Type B pancreatic cell (in vitro differentiated cells): ENCODE data around the gene ADGRL3. TPM values are rescaled to one million over a fixed set of nuclear protein-coding genes. Genes with fewer than 3 reads are reported as not detected.

Source experiments
- DNase-seq: peaks from one replicate; pipeline ENCODE4 v3.0.0; 2021; ENCODE audit warnings: mixed read lengths; ENCODE audit not compliant: unreplicated experiment; ENCODE audit errors: extremely low spot score
- H3K27ac Mint-ChIP-seq: 2 replicates; pipeline ENCODE4 v1.8.0; 2021; ENCODE audit warnings: mild to moderate bottlenecking, mixed read lengths
- H3K27me3 Mint-ChIP-seq: 2 replicates; pipeline ENCODE4 v1.8.0; 2021; ENCODE audit warnings: mixed read lengths
- H3K36me3 Mint-ChIP-seq: 2 replicates; pipeline ENCODE4 v1.8.0; 2021; ENCODE audit warnings: mixed read lengths
- H3K4me1 Mint-ChIP-seq: one replicate; pipeline ENCODE4 v1.8.0; 2021; ENCODE audit warnings: mixed read lengths; ENCODE audit not compliant: unreplicated experiment
- H3K4me3 Mint-ChIP-seq: 2 replicates; pipeline ENCODE4 v1.8.0; 2021; ENCODE audit warnings: mild to moderate bottlenecking, mixed read lengths
- H3K9me3 Mint-ChIP-seq: 2 replicates; pipeline ENCODE4 v1.8.0; 2021; ENCODE audit warnings: mixed read lengths
- total RNA-seq: library from RNA; stranded (reverse); gene quantifications from 2 replicates; pipeline ENCODE4 v1.2.1, GENCODE V29; 2021; ENCODE audit warnings: low replicate concordance
- TF ChIP-seq, protein P1 (sequence below): fragments of 200-600 bp; sonication (generic); conservative IDR thresholded peaks from 2 replicates; pipeline ENCODE4 v1.5.0; 2021; ENCODE audit warnings: antibody characterized with exemption, mild to moderate bottlenecking

Gene ADGRL3
- total RNA-seq, 1 donor from 2014 or later: 53.5 TPM

- TF ChIP-seq, protein P1, sequence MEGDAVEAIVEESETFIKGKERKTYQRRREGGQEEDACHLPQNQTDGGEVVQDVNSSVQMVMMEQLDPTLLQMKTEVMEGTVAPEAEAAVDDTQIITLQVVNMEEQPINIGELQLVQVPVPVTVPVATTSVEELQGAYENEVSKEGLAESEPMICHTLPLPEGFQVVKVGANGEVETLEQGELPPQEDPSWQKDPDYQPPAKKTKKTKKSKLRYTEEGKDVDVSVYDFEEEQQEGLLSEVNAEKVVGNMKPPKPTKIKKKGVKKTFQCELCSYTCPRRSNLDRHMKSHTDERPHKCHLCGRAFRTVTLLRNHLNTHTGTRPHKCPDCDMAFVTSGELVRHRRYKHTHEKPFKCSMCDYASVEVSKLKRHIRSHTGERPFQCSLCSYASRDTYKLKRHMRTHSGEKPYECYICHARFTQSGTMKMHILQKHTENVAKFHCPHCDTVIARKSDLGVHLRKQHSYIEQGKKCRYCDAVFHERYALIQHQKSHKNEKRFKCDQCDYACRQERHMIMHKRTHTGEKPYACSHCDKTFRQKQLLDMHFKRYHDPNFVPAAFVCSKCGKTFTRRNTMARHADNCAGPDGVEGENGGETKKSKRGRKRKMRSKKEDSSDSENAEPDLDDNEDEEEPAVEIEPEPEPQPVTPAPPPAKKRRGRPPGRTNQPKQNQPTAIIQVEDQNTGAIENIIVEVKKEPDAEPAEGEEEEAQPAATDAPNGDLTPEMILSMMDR: no peak
- Mint-ChIP-seq H3K27ac (no peak overlapping the region), H3K36me3 (peaks cover 8% of the 10 kb centered on the region), H3K9me3 (no peaks in the 10 kb centered on the region), H3K4me1 (peaks cover 11% of the 10 kb centered on the region), H3K27me3 (peaks cover 33% of the 10 kb centered on the region), H3K4me3 (no peak overlapping the region)
- no peak for DNase-seq
Observed at GRCh38 chr4:61996943-61997342, 796.8 kb downstream of the ADGRL3 start.

- Mint-ChIP-seq H3K27ac (no peak overlapping the region), H3K4me3 (no peak overlapping the region), H3K4me1 (peaks cover 13% of the 10 kb centered on the region), H3K9me3 (no peaks in the 10 kb centered on the region), H3K27me3 (peaks cover 31% of the 10 kb centered on the region), H3K36me3 (peaks cover 8% of the 10 kb centered on the region)
- DNase-seq: no peak
- TF ChIP-seq, protein P1: no peak
Observed at GRCh38 chr4:61997831-61998230, 797.7 kb downstream of the ADGRL3 start.

- Mint-ChIP-seq H3K4me1 (peaks cover 13% of the 10 kb centered on the region), H3K27me3 (peaks cover 18% of the 10 kb centered on the region), H3K4me3 (no peak overlapping the region), H3K9me3 (no peaks in the 10 kb centered on the region), H3K27ac (no peak overlapping the region), H3K36me3 (peaks cover 7% of the 10 kb centered on the region)
- DNase-seq: no peak
- TF ChIP-seq, protein P1: no peak
Observed at GRCh38 chr4:62003695-62004094, 803.6 kb downstream of the ADGRL3 start.

DNA sequence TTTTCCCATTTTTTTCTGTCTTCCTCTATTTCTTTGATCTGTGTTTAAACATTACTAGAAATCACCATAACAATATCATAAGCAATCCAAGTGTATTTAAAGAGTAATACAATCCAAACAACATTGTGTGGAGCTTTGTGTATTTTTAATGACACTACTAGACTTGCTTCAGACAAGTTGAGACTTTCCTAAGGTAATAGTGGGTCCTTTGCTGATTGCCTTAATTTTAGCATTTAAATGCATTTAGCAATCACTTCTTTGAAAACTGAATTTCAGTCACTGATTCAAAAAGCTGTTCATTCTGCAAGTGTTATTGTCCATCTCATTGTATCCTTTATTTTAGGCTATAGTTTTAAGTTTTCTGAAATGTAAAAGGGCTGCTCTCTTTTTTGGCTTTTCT lies 804.8 kb downstream of the ADGRL3 start:
- no peak for DNase-seq
- H3K27me3 Mint-ChIP-seq: peaks cover 16% of the 10 kb centered on the region
- no peak overlapping the region for H3K27ac Mint-ChIP-seq
- H3K4me3 Mint-ChIP-seq: no peak overlapping the region
- H3K4me1 Mint-ChIP-seq: peaks cover 13% of the 10 kb centered on the region
- H3K36me3 Mint-ChIP-seq: peaks cover 7% of the 10 kb centered on the region
- TF ChIP-seq, protein P1: no peak
- H3K9me3 Mint-ChIP-seq: no peaks in the 10 kb centered on the region

DNA sequence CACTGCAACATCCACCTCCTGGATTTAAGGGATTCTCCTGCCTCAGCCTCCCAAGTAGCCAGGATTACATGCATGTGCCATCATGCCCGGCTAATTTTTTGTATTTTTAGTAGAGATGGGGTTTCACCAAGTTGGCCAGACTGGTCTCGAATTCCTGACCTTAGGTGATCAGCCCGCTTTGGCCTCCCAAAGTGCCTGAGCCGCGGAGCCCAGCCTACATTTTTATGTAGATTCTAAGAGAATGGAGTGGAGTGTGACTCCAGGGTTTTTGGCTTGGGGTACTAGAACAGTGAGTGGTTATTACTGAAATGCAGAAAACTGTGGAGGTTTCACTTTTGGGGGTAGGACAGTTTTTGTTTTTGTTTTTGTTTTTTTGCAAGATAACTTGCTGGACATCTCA lies 806.0 kb downstream of the ADGRL3 start:
- DNase-seq: no peak
- TF ChIP-seq, protein P1: no peak
- Mint-ChIP-seq H3K36me3 (peaks cover 5% of the 10 kb centered on the region), H3K9me3 (no peaks in the 10 kb centered on the region), H3K4me3 (no peak overlapping the region), H3K4me1 (peaks cover 13% of the 10 kb centered on the region), H3K27ac (no peak overlapping the region), H3K27me3 (peaks cover 12% of the 10 kb centered on the region)
